ENCODE measurements around the gene RORC. TPM values are rescaled to one million over a fixed set of nuclear protein-coding genes. Genes with fewer than 3 reads are reported as not detected.
"Not testable (repeated sequence)": the region's sequence is repeated elsewhere in the genome, so short reads cannot be mapped to it uniquely, and the experiment has no call there.

RORC gene
- total and polyA plus RNA-seq, 12 donors = 4.0 to 21.0 (median 13.3) TPM

- no peaks in the 10 kb centered on the region for H3K4me1 ChIP-seq
- no peak overlapping the region for H3K4me3 ChIP-seq
- TF ChIP-seq, protein P1, sequence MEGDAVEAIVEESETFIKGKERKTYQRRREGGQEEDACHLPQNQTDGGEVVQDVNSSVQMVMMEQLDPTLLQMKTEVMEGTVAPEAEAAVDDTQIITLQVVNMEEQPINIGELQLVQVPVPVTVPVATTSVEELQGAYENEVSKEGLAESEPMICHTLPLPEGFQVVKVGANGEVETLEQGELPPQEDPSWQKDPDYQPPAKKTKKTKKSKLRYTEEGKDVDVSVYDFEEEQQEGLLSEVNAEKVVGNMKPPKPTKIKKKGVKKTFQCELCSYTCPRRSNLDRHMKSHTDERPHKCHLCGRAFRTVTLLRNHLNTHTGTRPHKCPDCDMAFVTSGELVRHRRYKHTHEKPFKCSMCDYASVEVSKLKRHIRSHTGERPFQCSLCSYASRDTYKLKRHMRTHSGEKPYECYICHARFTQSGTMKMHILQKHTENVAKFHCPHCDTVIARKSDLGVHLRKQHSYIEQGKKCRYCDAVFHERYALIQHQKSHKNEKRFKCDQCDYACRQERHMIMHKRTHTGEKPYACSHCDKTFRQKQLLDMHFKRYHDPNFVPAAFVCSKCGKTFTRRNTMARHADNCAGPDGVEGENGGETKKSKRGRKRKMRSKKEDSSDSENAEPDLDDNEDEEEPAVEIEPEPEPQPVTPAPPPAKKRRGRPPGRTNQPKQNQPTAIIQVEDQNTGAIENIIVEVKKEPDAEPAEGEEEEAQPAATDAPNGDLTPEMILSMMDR (IDR thresholded peaks at IDR 0.05) = no peak
- no peaks in the 10 kb centered on the region for H3K9me3 ChIP-seq
- H3K27ac ChIP-seq = no peak overlapping the region
- DNase-seq = no peak
- no peaks in the 10 kb centered on the region for H3K27me3 ChIP-seq
- WGBS, 2 donors = 78 to 86% methylated on average over 3 of the region's 3 CpGs
- ATAC-seq = no peak
- peaks cover 0 to 79% (median 10%) of the 10 kb centered on the region in 9 donors for H3K36me3 ChIP-seq
- intact Hi-C loops (cut with DNase I) = no loop called here
Observed at GRCh38 chr1:151776665-151777062, 54.9 kb downstream of the RORC start.

DNA sequence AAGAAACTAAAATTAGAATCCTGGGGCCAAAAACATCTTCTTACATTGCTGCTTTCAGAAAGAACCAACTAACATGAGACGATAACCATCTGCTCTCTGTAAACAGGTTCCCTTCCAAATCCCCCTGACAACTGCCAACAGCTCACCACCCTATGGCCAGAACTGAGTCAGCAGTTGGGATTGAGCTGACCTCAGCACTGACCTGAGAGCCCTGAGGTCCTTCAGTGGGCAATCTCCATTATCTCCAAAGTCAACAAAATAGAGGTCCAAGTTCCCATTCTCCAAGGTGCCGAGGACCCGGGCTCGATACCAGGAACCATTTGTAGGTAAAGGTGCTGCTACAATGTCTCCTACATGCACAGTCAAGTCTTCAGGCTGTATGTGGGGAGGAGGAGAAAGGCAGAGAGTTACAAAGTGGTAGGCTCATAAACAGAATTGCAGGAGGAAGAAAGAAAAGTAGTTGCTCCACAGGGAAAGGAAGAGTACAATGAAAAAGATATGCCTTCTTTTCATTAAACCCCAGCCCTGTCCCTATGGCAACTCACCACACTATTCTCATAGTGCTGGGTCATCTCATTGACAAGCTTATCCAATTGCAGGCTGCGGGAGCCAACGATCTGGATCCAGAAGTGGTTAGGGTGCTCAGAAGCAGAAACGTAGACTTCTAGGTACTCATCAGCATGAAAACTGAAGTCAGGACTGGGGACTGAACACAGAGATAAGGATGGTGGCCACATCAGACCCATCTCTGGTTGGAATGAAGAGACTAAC is 55.5 kb downstream of the RORC start:
- no peaks in the 10 kb centered on the region for H3K4me1 ChIP-seq
- TF ChIP-seq, protein P1 (IDR thresholded peaks at IDR 0.05) = no peak
- intact Hi-C loops (cut with DNase I) = no loop called here
- WGBS, 2 donors = 96% methylated on average over 7 of the region's 7 CpGs
- no peaks in the 10 kb centered on the region for H3K9me3 ChIP-seq
- H3K36me3 ChIP-seq = peaks cover 0 to 75% (median 10%) of the 10 kb centered on the region in 9 donors
- no peaks in the 10 kb centered on the region for H3K27me3 ChIP-seq
- DNase-seq (no peak), ATAC-seq (no peak)
- H3K4me3 ChIP-seq = no peak overlapping the region
- no peak overlapping the region for H3K27ac ChIP-seq

DNA sequence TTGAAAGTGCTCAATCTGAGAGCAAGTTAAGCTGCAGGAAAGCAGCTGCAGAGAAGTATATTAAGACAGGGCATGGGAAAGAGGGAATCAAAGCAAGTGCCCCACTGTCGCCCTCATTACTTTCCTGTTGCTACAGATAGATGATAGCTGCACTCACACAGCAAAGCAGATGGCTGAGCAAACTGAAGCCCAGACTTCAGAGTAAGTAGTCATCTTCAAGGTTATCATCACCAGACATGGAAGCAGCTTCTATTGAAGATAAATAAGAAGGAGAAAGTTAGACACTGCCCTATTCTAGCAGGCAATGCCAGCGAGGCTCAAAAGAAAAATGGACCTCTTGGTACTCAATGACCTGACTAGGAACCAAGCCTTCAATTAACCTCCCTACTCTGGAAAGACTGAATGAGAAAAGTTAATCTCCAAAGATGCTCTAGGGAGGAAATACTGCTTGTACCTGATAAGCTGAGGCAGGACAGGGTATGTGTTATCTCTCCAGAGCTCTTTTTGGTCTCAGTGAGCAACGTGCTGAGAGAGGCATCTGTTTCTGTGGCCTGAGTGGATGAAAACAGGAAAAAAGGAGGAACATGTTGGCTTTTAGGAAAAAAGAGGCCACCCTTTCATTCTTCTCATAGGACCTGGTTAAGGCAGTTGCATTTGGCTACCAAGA is 57.2 kb downstream of the RORC start:
- no peaks in the 10 kb centered on the region for H3K27me3 ChIP-seq
- H3K9me3 ChIP-seq = no peaks in the 10 kb centered on the region
- intact Hi-C loops (cut with DNase I) = no loop called here
- ATAC-seq = no peak
- WGBS, 2 donors = 55 to 56% methylated on average over 3 of the region's 3 CpGs
- no peaks in the 10 kb centered on the region for H3K4me1 ChIP-seq
- TF ChIP-seq, protein P1 (IDR thresholded peaks at IDR 0.05) = no peak
- no peak overlapping the region for H3K27ac ChIP-seq
- H3K36me3 ChIP-seq = peaks cover 0 to 58% (median 10%) of the 10 kb centered on the region in 9 donors
- no peak overlapping the region for H3K4me3 ChIP-seq
- DNase-seq = no peak

DNA sequence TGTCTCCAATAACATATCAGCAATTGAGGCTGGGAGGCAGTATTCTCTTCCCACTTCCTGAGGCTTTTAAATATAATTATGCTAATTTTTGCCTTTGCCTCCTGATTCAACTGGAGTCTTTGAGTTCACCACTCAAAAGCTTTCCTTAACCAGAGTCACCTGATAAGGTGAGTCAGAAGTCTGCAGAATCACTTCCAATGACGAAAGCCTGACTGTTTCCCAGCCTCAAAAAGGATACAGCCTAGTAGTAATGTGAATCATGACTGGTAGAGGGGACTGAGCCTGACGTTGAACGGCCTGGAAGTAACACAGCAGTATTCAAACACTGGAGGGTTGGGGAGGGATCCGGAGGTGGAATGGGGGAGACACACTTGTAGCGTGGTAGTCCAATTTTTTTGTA is 57.9 kb downstream of the RORC start:
- 72 to 79% methylated on average over 5 of the region's 5 CpGs for WGBS, 2 donors
- peaks cover 0 to 51% (median 10%) of the 10 kb centered on the region in 9 donors for H3K36me3 ChIP-seq
- TF ChIP-seq, protein P1 (IDR thresholded peaks at IDR 0.05) = no peak

DNA sequence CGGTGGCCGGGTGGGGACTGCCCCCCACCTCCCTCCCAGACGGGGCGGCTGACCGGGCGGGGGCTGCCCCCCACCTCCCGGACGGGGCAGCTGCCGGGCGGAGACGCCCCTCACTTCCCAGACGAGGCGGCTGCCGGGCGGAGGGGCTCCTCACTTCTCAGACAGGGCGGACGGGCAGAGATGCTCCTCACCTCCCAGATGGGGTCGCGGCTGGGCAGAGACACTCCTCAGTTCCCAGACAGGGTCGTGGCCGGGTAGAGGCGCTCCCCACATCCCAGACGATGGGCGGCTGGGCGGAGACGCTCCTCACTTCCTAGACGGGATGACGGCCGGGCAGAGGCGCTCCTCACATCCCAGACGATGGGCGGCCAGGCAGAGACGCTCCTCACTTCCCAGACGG is 62.3 kb downstream of the RORC start:
- H3K4me1 ChIP-seq; H3K27ac ChIP-seq; H3K4me3 ChIP-seq; H3K9me3 ChIP-seq; DNase-seq; intact Hi-C loops (cut with DNase I); H3K27me3 ChIP-seq; ATAC-seq: not testable (repeated sequence)
- 89 to 91% methylated on average over 17 to 34 of the region's 34 CpGs for WGBS, 2 donors
- peaks cover 0 to 12% (median 0%) of the 10 kb centered on the region in 9 donors for H3K36me3 ChIP-seq

More for the DNA sequence above, 57.9 kb downstream of the RORC start:
- H3K4me3 ChIP-seq = no peak overlapping the region
- ATAC-seq (no peak), DNase-seq (no peak)
- H3K4me1 ChIP-seq = no peaks in the 10 kb centered on the region
- H3K27ac ChIP-seq = no peak overlapping the region
- intact Hi-C loops (cut with DNase I) = no loop called here
- no peaks in the 10 kb centered on the region for H3K27me3 ChIP-seq
- H3K9me3 ChIP-seq = no peaks in the 10 kb centered on the region

- H3K27me3 ChIP-seq; H3K9me3 ChIP-seq; H3K4me3 ChIP-seq; ATAC-seq; H3K4me1 ChIP-seq; H3K27ac ChIP-seq; H3K36me3 ChIP-seq; DNase-seq; intact Hi-C loops (cut with DNase I): not testable (repeated sequence)
- 60 to 66% methylated on average over 2 of the region's 7 CpGs for WGBS, 2 donors
Observed at GRCh38 chr1:151768351-151769066, 63.1 kb downstream of the RORC start.
